ENCODE data around the gene WDR70. TPM values are rescaled to one million over a fixed set of nuclear protein-coding genes. Genes with fewer than 3 reads are reported as not detected.

WDR70 gene
- total RNA-seq, 4 donors from 2014 or later = 20.0 to 60.0 (median 23.0) TPM

DNA sequence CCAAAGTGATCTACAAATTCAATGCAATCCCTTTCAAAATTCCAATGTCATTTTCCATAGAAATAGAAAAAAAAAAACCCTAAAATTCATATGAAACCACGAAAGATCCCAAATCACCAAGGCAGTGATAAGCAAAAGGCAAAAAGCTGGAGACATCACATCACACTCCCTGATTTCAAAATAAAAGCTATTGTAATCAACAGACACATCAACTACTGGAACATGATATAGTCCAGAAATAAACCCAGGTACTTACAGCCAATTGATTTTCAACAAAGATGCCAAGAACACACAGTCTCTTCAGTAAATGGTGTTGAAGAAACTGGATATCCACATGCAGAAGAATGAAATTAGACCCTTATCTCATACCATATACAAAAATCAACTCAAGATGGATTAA is 224.0 kb downstream of the WDR70 start:
- no peaks in the 10 kb centered on the region for H3K36me3 ChIP-seq
- WGBS = 100% methylated on average over 1 of the region's 1 CpG
- TF ChIP-seq, protein P1, sequence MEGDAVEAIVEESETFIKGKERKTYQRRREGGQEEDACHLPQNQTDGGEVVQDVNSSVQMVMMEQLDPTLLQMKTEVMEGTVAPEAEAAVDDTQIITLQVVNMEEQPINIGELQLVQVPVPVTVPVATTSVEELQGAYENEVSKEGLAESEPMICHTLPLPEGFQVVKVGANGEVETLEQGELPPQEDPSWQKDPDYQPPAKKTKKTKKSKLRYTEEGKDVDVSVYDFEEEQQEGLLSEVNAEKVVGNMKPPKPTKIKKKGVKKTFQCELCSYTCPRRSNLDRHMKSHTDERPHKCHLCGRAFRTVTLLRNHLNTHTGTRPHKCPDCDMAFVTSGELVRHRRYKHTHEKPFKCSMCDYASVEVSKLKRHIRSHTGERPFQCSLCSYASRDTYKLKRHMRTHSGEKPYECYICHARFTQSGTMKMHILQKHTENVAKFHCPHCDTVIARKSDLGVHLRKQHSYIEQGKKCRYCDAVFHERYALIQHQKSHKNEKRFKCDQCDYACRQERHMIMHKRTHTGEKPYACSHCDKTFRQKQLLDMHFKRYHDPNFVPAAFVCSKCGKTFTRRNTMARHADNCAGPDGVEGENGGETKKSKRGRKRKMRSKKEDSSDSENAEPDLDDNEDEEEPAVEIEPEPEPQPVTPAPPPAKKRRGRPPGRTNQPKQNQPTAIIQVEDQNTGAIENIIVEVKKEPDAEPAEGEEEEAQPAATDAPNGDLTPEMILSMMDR (IDR thresholded peaks at IDR 0.05) = no peak
- TF ChIP-seq POLR2AphosphoS5 (IDR thresholded peaks at IDR 0.05) (no peak), EP300 (IDR thresholded peaks at IDR 0.05) (no peak)

DNA sequence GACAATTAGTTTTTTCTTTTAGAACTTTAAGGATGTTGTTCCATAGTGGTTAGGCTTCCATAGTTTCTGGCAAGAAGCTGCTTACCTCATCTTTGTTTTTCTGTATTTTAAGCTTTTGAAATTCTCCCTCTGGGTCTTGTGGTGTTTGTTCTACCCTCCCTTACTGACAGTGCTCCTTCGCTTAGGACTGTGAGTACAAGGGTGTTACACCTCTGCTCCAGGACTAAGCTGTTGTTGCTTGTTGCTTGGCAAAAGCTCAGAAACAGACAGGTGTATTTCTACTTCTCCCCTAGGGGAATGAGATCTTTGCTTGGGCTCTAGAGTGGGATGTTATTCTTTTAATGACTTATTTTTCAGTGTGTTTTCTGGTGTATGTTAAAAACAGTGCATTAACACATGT is 225.2 kb downstream of the WDR70 start:
- Histone ChIP-seq H3K4me1 (no peaks in the 10 kb centered on the region), H3K9me3 (no peaks in the 10 kb centered on the region), H3K4me3 (no peak overlapping the region), H3K36me3 (peaks cover 4% of the 10 kb centered on the region), H3K27me3 (no peaks in the 10 kb centered on the region), H3K27ac (no peak overlapping the region)
- WGBS = 72% methylated on average over 1 of the region's 1 CpG
- DNase-seq (ENCODE audit: low spot score in 2 of 2) = no peak
- TF ChIP-seq, protein P1 (IDR thresholded peaks at IDR 0.05) = no peak
- TF ChIP-seq EP300 (IDR thresholded peaks at IDR 0.05) (no peak), POLR2A (IDR thresholded peaks at IDR 0.05) (no peak), POLR2AphosphoS5 (IDR thresholded peaks at IDR 0.05) (no peak)

More for the DNA sequence above, 224.0 kb downstream of the WDR70 start:
- H3K27me3 ChIP-seq = no peaks in the 10 kb centered on the region
- no peak overlapping the region for H3K27ac ChIP-seq
- no peak for DNase-seq (ENCODE audit: low spot score in 2 of 2)
- H3K4me1 ChIP-seq = peaks cover 7% of the 10 kb centered on the region
- H3K9me3 ChIP-seq = no peaks in the 10 kb centered on the region
- H3K4me3 ChIP-seq = no peak overlapping the region

DNA sequence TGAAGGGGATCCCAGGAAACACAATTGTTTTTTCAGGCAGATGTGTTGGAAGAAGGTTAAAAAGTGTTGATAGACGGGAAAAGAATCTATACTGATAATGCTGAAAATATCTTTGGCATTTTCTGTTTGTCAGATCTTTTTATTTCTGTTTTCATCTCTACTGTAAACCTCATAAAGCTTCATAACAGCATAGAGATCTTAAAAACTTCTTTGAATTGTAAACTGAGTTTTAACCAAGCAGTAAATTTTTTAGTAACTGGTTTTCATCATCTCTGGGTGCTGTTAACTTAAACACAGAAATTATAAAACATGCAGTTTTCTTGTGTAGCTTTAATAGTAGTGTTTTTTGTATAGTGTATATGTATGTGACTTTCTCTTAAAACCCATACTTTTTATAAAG is 227.0 kb downstream of the WDR70 start:
- DNase-seq (ENCODE audit: low spot score in 2 of 2) = no peak
- 90% methylated on average over 1 of the region's 1 CpG for WGBS
- Histone ChIP-seq H3K9me3 (no peaks in the 10 kb centered on the region), H3K36me3 (peaks cover 4% of the 10 kb centered on the region), H3K4me1 (no peaks in the 10 kb centered on the region), H3K4me3 (no peak overlapping the region), H3K27me3 (no peaks in the 10 kb centered on the region), H3K27ac (no peak overlapping the region)
- TF ChIP-seq POLR2AphosphoS5 (IDR thresholded peaks at IDR 0.05) = no peak
- TF ChIP-seq, protein P1 (IDR thresholded peaks at IDR 0.05) = no peak
- no peak for TF ChIP-seq EP300 (IDR thresholded peaks at IDR 0.05)
- no peak for TF ChIP-seq POLR2A (IDR thresholded peaks at IDR 0.05)

DNA sequence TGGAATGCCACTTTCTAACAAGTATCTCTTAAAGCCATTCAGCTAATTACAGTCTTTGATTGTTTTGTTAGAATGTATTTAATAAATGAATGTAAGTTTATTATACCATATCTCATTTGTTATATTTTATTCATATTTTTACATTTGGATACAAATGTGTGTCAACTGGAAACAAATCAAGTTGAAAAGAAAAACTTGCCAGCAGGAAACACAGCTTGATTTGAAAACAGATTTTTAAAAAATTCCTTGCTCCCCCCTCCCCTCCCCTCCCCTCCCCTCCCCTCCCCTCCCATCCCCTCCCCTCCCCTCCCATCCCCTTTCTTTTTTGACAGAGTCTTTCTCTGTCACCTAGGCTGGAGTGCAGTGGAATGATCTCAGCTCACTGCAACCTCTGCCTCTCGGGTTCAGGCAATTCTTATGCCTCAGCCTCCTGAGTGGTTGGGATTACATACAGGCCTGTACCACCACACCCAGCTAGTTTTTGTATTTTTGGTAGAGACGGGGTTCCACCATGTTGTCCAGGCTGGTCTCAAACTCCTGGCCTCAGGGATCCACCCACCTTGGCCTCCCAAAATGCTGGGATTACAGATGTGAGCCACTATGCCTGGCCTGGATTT is 227.6 kb downstream of the WDR70 start:
- no peak for TF ChIP-seq EP300 (IDR thresholded peaks at IDR 0.05)
- TF ChIP-seq, protein P1 (IDR thresholded peaks at IDR 0.05) = no peak
- no peak for TF ChIP-seq POLR2A (IDR thresholded peaks at IDR 0.05)
- no peak for TF ChIP-seq POLR2AphosphoS5 (IDR thresholded peaks at IDR 0.05)
- no peak overlapping the region for H3K4me3 ChIP-seq
- no peak overlapping the region for H3K27ac ChIP-seq
- peaks cover 4% of the 10 kb centered on the region for H3K36me3 ChIP-seq
- WGBS = 97% methylated on average over 2 of the region's 2 CpGs
- no peaks in the 10 kb centered on the region for H3K9me3 ChIP-seq
- H3K27me3 ChIP-seq = no peaks in the 10 kb centered on the region
- no peak for DNase-seq (ENCODE audit: low spot score in 2 of 2)
- H3K4me1 ChIP-seq = no peaks in the 10 kb centered on the region

DNA sequence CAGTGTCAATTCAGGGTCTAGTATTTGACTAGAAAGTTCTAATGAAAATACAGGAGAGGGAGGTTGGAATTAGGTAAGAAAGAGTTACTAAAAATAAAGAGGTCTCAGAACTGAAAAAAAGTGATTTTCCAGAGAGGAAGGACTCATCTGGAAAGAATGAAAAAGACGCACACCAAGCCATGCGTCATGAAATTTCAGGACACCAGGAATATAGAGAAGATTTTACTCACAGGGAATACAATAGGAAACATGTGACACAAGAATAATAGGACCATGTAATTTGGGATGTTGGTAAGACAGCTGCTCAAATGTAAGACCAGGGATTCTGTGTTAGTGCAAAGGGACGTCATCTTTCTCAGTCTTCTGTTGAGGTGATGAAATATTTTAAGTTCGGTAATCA is 236.1 kb downstream of the WDR70 start:
- Histone ChIP-seq H3K9me3 (no peaks in the 10 kb centered on the region), H3K27me3 (no peaks in the 10 kb centered on the region), H3K4me1 (no peaks in the 10 kb centered on the region), H3K4me3 (no peak overlapping the region), H3K27ac (no peak overlapping the region), H3K36me3 (no peaks in the 10 kb centered on the region)
- WGBS = 79% methylated on average over 4 of the region's 4 CpGs
- no peak for TF ChIP-seq POLR2A (IDR thresholded peaks at IDR 0.05)
- TF ChIP-seq POLR2AphosphoS5 (IDR thresholded peaks at IDR 0.05) = no peak
- TF ChIP-seq, protein P1 (IDR thresholded peaks at IDR 0.05) = no peak
- no peak for TF ChIP-seq EP300 (IDR thresholded peaks at IDR 0.05)
- DNase-seq (ENCODE audit: low spot score in 2 of 2) = no peak

Data from suprapubic skin (tissue), 4 donors.